Measurements from ENCODE around the gene ELP4.

DNA sequence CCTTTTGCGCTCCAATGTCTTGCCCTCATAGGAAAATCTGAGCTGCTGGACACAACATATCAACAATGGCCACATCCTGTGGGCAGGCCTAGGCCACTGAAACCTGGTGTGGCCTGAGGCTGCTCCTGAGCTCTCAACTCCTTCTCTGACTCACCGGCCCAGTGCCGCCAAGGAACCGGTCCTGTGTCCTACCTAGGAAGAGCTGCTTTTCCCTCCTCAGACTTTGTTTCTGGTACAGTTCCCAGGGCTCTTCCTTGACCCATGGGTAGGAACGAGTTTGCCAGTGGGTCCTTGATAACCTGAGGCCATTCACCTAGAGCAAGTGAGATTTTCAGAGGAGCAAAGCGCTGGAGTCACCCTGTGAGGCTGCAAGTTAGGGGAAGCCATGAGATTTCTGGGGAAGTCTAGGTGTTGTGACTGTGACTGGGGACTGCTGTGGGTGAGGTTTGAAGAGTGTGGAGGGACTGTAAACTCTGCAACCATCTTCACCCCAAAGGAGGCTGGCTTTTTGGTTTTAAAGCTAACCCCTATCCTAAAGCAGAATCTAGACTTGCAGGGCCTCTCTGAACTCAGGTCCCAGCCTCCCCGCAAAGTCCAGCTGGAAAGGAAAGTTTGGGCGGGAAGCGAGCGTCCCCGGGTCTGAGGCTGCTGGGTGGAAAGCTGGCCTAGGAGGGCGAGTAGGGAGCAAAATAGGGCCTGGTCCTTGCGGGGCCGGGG is 313.5 kb downstream of the ELP4 start:
- TF ChIP-seq, protein P1, sequence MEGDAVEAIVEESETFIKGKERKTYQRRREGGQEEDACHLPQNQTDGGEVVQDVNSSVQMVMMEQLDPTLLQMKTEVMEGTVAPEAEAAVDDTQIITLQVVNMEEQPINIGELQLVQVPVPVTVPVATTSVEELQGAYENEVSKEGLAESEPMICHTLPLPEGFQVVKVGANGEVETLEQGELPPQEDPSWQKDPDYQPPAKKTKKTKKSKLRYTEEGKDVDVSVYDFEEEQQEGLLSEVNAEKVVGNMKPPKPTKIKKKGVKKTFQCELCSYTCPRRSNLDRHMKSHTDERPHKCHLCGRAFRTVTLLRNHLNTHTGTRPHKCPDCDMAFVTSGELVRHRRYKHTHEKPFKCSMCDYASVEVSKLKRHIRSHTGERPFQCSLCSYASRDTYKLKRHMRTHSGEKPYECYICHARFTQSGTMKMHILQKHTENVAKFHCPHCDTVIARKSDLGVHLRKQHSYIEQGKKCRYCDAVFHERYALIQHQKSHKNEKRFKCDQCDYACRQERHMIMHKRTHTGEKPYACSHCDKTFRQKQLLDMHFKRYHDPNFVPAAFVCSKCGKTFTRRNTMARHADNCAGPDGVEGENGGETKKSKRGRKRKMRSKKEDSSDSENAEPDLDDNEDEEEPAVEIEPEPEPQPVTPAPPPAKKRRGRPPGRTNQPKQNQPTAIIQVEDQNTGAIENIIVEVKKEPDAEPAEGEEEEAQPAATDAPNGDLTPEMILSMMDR (IDR thresholded peaks at IDR 0.05) = no peak
- no peak for TF ChIP-seq EZH2 (IDR thresholded peaks at IDR 0.05)
- no peak for TF ChIP-seq EZH2phosphoT487 (IDR thresholded peaks at IDR 0.05)

Data from neural progenitor cell (in vitro differentiated cells).